ENCODE measurements around the gene CRHR2. TPM values are rescaled to one million over a fixed set of nuclear protein-coding genes. Genes with fewer than 3 reads are reported as not detected.

Gene CRHR2
- polyA plus RNA-seq, 1 donor from 2014 or later = 0.15 TPM

- no peak overlapping the region for H3K4me3 ChIP-seq (ENCODE audit: low read length)
- H4K20me1 ChIP-seq (ENCODE audit: insufficient read depth) = no peaks in the 10 kb centered on the region
- H3K27me3 ChIP-seq (ENCODE audit: insufficient read depth, low read depth, low read length) = no peaks in the 10 kb centered on the region
- no peaks in the 10 kb centered on the region for H3K9me2 ChIP-seq (ENCODE audit: insufficient read depth, low read length)
- no peak overlapping the region for H2AFZ ChIP-seq (ENCODE audit: low read depth, low read length)
- H3K36me3 ChIP-seq (ENCODE audit: insufficient read depth, low read length) = no peaks in the 10 kb centered on the region
- no peak overlapping the region for H3K9ac ChIP-seq (ENCODE audit: low read length)
- H3K79me2 ChIP-seq (replicated peaks; ENCODE audit: insufficient read depth, low read length) = no peaks in the 10 kb centered on the region
- H3K4me2 ChIP-seq (ENCODE audit: low read length) = no peak overlapping the region
- H3K9me3 ChIP-seq (ENCODE audit: low read length) = no peaks in the 10 kb centered on the region
- H3F3A ChIP-seq (ENCODE audit: insufficient read depth, low read length, poor library complexity, severe bottlenecking) = no peaks in the 10 kb centered on the region
- no peak for TF ChIP-seq MXI1 (conservative IDR thresholded peaks at IDR 0.05; ENCODE audit: poor library complexity, severe bottlenecking)
- TF ChIP-seq RAD21 (conservative IDR thresholded peaks at IDR 0.05) = no peak
- TF ChIP-seq CTCF (IDR thresholded peaks at IDR 0.05; ENCODE audit: poor library complexity, severe bottlenecking) = no peak
- TF ChIP-seq SMC3 (conservative IDR thresholded peaks at IDR 0.05; ENCODE audit: poor library complexity) = no peak
- TF ChIP-seq EZH2 (IDR thresholded peaks at IDR 0.05; ENCODE audit: borderline replicate concordance, insufficient read depth, low read length, poor library complexity, severe bottlenecking) = no peak
- no peak for TF ChIP-seq POLR2AphosphoS5 (IDR thresholded peaks at IDR 0.05)
- TF ChIP-seq TAF1 (IDR thresholded peaks at IDR 0.05; ENCODE audit: low read depth) = no peak
- no peak for TF ChIP-seq EP300 (conservative IDR thresholded peaks at IDR 0.05; ENCODE audit: poor library complexity, severe bottlenecking)
- H3K27ac ChIP-seq (ENCODE audit: low read length) = no peak overlapping the region
Measured at GRCh38 chr7:30649717-30650420, 32.4 kb downstream of the CRHR2 start.

- Histone ChIP-seq H3K4me2 (ENCODE audit: low read length) (no peak overlapping the region), H3K79me2 (replicated peaks; ENCODE audit: insufficient read depth, low read length) (no peaks in the 10 kb centered on the region), H2AFZ (ENCODE audit: low read depth, low read length) (no peak overlapping the region), H4K20me1 (ENCODE audit: insufficient read depth) (no peaks in the 10 kb centered on the region), H3K4me3 (ENCODE audit: low read length) (no peak overlapping the region), H3K9me2 (ENCODE audit: insufficient read depth, low read length) (no peaks in the 10 kb centered on the region), H3K9ac (ENCODE audit: low read length) (no peak overlapping the region), H3K27ac (ENCODE audit: low read length) (no peak overlapping the region), H3K36me3 (ENCODE audit: insufficient read depth, low read length) (no peaks in the 10 kb centered on the region), H3K9me3 (ENCODE audit: low read length) (no peaks in the 10 kb centered on the region), H3K27me3 (ENCODE audit: insufficient read depth, low read depth, low read length) (no peaks in the 10 kb centered on the region), H3F3A (ENCODE audit: insufficient read depth, low read length, poor library complexity, severe bottlenecking) (no peaks in the 10 kb centered on the region)
- TF ChIP-seq TAF1 (IDR thresholded peaks at IDR 0.05; ENCODE audit: low read depth) (no peak), POLR2AphosphoS5 (IDR thresholded peaks at IDR 0.05) (no peak), CTCF (IDR thresholded peaks at IDR 0.05; ENCODE audit: poor library complexity, severe bottlenecking) (no peak), EZH2 (IDR thresholded peaks at IDR 0.05; ENCODE audit: borderline replicate concordance, insufficient read depth, low read length, poor library complexity, severe bottlenecking) (no peak), SMC3 (conservative IDR thresholded peaks at IDR 0.05; ENCODE audit: poor library complexity) (no peak), REST (IDR thresholded peaks at IDR 0.05; ENCODE audit: borderline replicate concordance) (no peak), RAD21 (conservative IDR thresholded peaks at IDR 0.05) (no peak)
Measured at GRCh38 chr7:30648744-30649540, 33.3 kb downstream of the CRHR2 start.

Data from neural cell (in vitro differentiated cells).